ENCODE measurements around the gene PRCP.

PRCP gene

GRCh38 chr11:82823647-82824619 lies 76.3 kb downstream of the PRCP start:
- no peak for DNase-seq

- DNase-seq, result no peak
Observed at GRCh38 chr11:82818409-82819043, 81.7 kb downstream of the PRCP start.

GRCh38 chr11:82815406-82815805 lies 84.8 kb downstream of the PRCP start:
- DNase-seq, result no peak

GRCh38 chr11:82814379-82814778 lies 85.9 kb downstream of the PRCP start:
- no peak for DNase-seq

- no peak for DNase-seq
Observed at GRCh38 chr11:82811369-82811768, 88.9 kb downstream of the PRCP start.

- no peak for DNase-seq
Observed at GRCh38 chr11:82810738-82811137, 89.5 kb downstream of the PRCP start.

GRCh38 chr11:82810326-82810725 lies 89.9 kb downstream of the PRCP start:
- no peak for DNase-seq

GRCh38 chr11:82807646-82808045 lies 92.6 kb downstream of the PRCP start:
- DNase-seq, result no peak

GRCh38 chr11:82802710-82803109 lies 97.5 kb downstream of the PRCP start:
- no peak for DNase-seq

- no peak for DNase-seq
Observed at GRCh38 chr11:82796998-82797961, 103.0 kb downstream of the PRCP start.

GRCh38 chr11:82794490-82794889 lies 105.7 kb downstream of the PRCP start:
- no peak for DNase-seq

GRCh38 chr11:82792822-82793569 lies 107.2 kb downstream of the PRCP start:
- no peak for DNase-seq

GRCh38 chr11:82792319-82792718 lies 107.9 kb downstream of the PRCP start:
- DNase-seq, result no peak

- no peak for DNase-seq
Observed at GRCh38 chr11:82791779-82792178, 108.5 kb downstream of the PRCP start.

GRCh38 chr11:82790723-82791484 lies 109.3 kb downstream of the PRCP start:
- no peak for DNase-seq

- DNase-seq, result no peak
Observed at GRCh38 chr11:82787981-82788380, 112.2 kb downstream of the PRCP start.

GRCh38 chr11:82786836-82787235 lies 113.4 kb downstream of the PRCP start:
- DNase-seq, result no peak

GRCh38 chr11:82786001-82786400 lies 114.2 kb downstream of the PRCP start:
- DNase-seq, result no peak

GRCh38 chr11:82782825-82783374 lies 117.3 kb downstream of the PRCP start:
- DNase-seq, result no peak

- DNase-seq, result no peak
Observed at GRCh38 chr11:82778776-82779175, 121.5 kb downstream of the PRCP start.

- no peak for DNase-seq
Observed at GRCh38 chr11:82776377-82776776, 123.9 kb downstream of the PRCP start.

Data from CD4-positive, alpha-beta T cell treated with Interferon gamma for 1 hour (primary cell).